Liver (tissue), 9 donors: ENCODE data around the gene ABCC1. TPM values are rescaled to one million over a fixed set of nuclear protein-coding genes. Genes with fewer than 3 reads are reported as not detected.
"Not testable (repeated sequence)": the region's sequence is repeated elsewhere in the genome, so short reads cannot be mapped to it uniquely, and the experiment has no call there.

Experiments
- DNase-seq: peaks from one replicate; pipeline ENCODE4 v3.0.0-alpha.2; 2017; ENCODE audit warnings: low spot score
- H3K27ac ChIP-seq, 2 donors: one replicate each; pipeline ENCODE4 v1.7.0; 2013; ENCODE audit warnings: inconsistent platforms in 2 of 2, low read length in 2 of 2, control low read depth in 1 of 2, low read depth in 1 of 2, mild to moderate bottlenecking in 1 of 2
- H3K27me3 ChIP-seq, 4 donors: one replicate each; pipeline versions ENCODE4 v1.6.1 to v1.7.0; 2013; ENCODE audit warnings: low read length in 3 of 4, inconsistent platforms in 1 of 4, mild to moderate bottlenecking in 1 of 4, moderate library complexity in 1 of 4; ENCODE audit not compliant: control insufficient read depth in 4 of 4, insufficient read depth in 4 of 4
- H3K36me3 ChIP-seq, 4 donors: one replicate each; pipeline versions ENCODE4 v1.6.1 to v1.7.0; 2013; ENCODE audit warnings: low read length in 3 of 4, mild to moderate bottlenecking in 3 of 4, low read depth in 1 of 4, moderate library complexity in 1 of 4; ENCODE audit not compliant: control insufficient read depth in 4 of 4, insufficient read depth in 3 of 4
- H3K4me1 ChIP-seq, 4 donors: one replicate each; pipeline versions ENCODE4 v1.6.1 to v1.7.0; 2013; ENCODE audit warnings: low read length in 3 of 4, mild to moderate bottlenecking in 3 of 4, moderate library complexity in 1 of 4; ENCODE audit not compliant: control insufficient read depth in 4 of 4, insufficient read depth in 4 of 4
- H3K4me3 ChIP-seq, 3 donors: one replicate each; pipeline versions ENCODE4 v1.6.1 to v1.7.0; 2013; ENCODE audit warnings: low read length in 3 of 3, control low read depth in 1 of 3, low read depth in 1 of 3, mild to moderate bottlenecking in 1 of 3
- H3K9ac ChIP-seq, 2 donors: one replicate each; pipeline ENCODE4 v1.7.0; 2013; ENCODE audit warnings: low read length in 2 of 2, mild to moderate bottlenecking in 2 of 2, moderate library complexity in 2 of 2, control low read depth in 1 of 2, low read depth in 1 of 2
- H3K9me3 ChIP-seq, 4 donors: one replicate each; pipeline versions ENCODE4 v1.6.1 to v1.7.0; 2013; ENCODE audit warnings: low read length in 3 of 4; ENCODE audit not compliant: control insufficient read depth in 4 of 4
- CTCF ChIP-seq: fragments of 150-350 bp; IDR thresholded peaks from 2 replicates; pipeline ENCODE4 v1.5.1; 2017; ENCODE audit warnings: improper control_type of control experiment, low read depth, low read length; ENCODE audit not compliant: missing input control
- EGR1 ChIP-seq, 2 donors: IDR thresholded peaks; 2 replicates each; pipeline ENCODE4 v1.6.1; 2016 to 2018; ENCODE audit warnings: antibody characterized with exemption in 2 of 2, low read depth in 2 of 2
- GABPA ChIP-seq, 2 donors: IDR thresholded peaks in 1 of 2; conservative IDR thresholded peaks in 1 of 2; 2 replicates each; pipeline ENCODE4 v1.6.1; 2016; ENCODE audit warnings: antibody characterized with exemption in 2 of 2, mild to moderate bottlenecking in 1 of 2, moderate library complexity in 1 of 2
- HNF4A ChIP-seq, 2 donors: conservative IDR thresholded peaks; 2 replicates each; pipeline ENCODE4 v1.6.1; 2016; ENCODE audit warnings: antibody characterized with exemption in 2 of 2, mild to moderate bottlenecking in 2 of 2
- JUND ChIP-seq, 2 donors: IDR thresholded peaks; 2 replicates each; pipeline ENCODE4 v1.6.1; 2016; ENCODE audit warnings: antibody characterized with exemption in 2 of 2
- NR2F2 ChIP-seq: IDR thresholded peaks from 2 replicates; pipeline ENCODE4 v1.6.1; 2016; ENCODE audit warnings: antibody characterized with exemption
- RAD21 ChIP-seq, 2 donors: IDR thresholded peaks; 2 replicates each; pipeline ENCODE4 v1.6.1; 2016; ENCODE audit warnings: antibody characterized with exemption in 2 of 2, mild to moderate bottlenecking in 2 of 2
- REST ChIP-seq: IDR thresholded peaks from 2 replicates; pipeline ENCODE4 v1.6.1; 2016; ENCODE audit warnings: antibody characterized with exemption, mild to moderate bottlenecking
- RXRA ChIP-seq, 2 donors: IDR thresholded peaks; 2 replicates each; pipeline ENCODE4 v1.6.1; 2017 to 2018; ENCODE audit warnings: antibody characterized with exemption in 2 of 2, mild to moderate bottlenecking in 1 of 2
- SP1 ChIP-seq: IDR thresholded peaks from 2 replicates; pipeline ENCODE4 v1.6.1; 2018; ENCODE audit warnings: antibody characterized with exemption, mild to moderate bottlenecking
- TAF1 ChIP-seq: conservative IDR thresholded peaks from 2 replicates; pipeline ENCODE4 v1.6.1; 2016; ENCODE audit warnings: antibody characterized with exemption, mild to moderate bottlenecking
- YY1 ChIP-seq: IDR thresholded peaks from 2 replicates; pipeline ENCODE4 v1.6.1; 2016; ENCODE audit warnings: antibody characterized with exemption, mild to moderate bottlenecking
- WGBS: extraction: QIAGEN DNeasy Blood & Tissue Kit; methylation state at CpG from one replicate; pipeline ENCODE4 v1.1.7; 2013; 5-methylcytosine and 5-hydroxymethylcytosine counted together
- polyA plus RNA-seq, 2 donors: library from polyadenylated mRNA; stranded (reverse) in 1 of 2; unstranded in 1 of 2; fragments of 200-250 nt in 1 of 2; fragments of >200 nt in 1 of 2; fragmentation: Nextera tagmentation in 1 of 2; extraction: Ambion mirVana in 1 of 2; gene quantifications; one replicate each; pipeline versions ENCODE4 v1.2.1 to v1.2.3, GENCODE V29; 2013 to 2015
- total RNA-seq, 2 donors: library from RNA; depleted of rRNA; stranded (reverse); fragments of >200 nt; gene quantifications; one replicate each; pipeline ENCODE4 v1.2.3, GENCODE V29; 2014
- TF ChIP-seq, protein P1 (sequence below): IDR thresholded peaks from 2 replicates; pipeline ENCODE4 v1.6.1; 2016; ENCODE audit warnings: antibody characterized with exemption
- donor health status: healthy.
- donor health status: healthy.
- donor health status: healthy.
- donor health status: healthy.
- donor health status: healthy.

The ABCC1 gene
- total and polyA plus RNA-seq, 4 donors, result 0.85 to 7.7 (median 4.2) TPM

DNA sequence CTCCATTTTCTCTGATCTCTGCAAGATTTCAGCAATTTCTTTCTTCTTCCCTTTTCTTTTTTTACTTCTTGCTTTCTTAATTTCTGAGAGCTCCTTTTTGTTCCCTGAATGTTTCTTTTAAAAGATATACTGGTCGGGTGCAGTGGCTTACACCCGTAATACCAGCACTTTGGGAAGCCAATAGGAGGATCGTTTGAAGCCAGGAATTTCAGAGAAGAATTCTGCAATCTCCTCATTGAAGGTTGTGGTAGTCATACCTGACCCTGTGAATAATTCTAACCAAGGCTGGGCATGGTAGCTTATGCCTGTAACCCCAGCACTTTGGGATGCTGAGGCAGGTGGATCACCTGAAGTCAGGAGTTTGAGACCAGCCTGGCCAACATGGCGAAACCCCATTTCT, 15.6 kb upstream of the ABCC1 start (continued):
- TF ChIP-seq REST (no peak), GABPA (IDR thresholded peaks at IDR 0.05 in 1 of 2, conservative IDR thresholded peaks at IDR 0.05 in 1 of 2) (no peak), CTCF (no peak), HNF4A (conservative IDR thresholded peaks at IDR 0.05) (no peak), SP1 (no peak)

- no peak overlapping the region for H3K27ac ChIP-seq
- no peaks in the 10 kb centered on the region for H3K4me1 ChIP-seq
- H3K4me3 ChIP-seq, result no peak overlapping the region
- H3K27me3 ChIP-seq, result no peaks in the 10 kb centered on the region
- H3K9me3 ChIP-seq, result no peaks in the 10 kb centered on the region
- TF ChIP-seq RXRA (IDR thresholded peaks at IDR 0.05) (no peak), JUND (IDR thresholded peaks at IDR 0.05) (no peak), REST (no peak), GABPA (IDR thresholded peaks at IDR 0.05 in 1 of 2, conservative IDR thresholded peaks at IDR 0.05 in 1 of 2) (no peak), YY1 (no peak), NR2F2 (no peak), EGR1 (IDR thresholded peaks at IDR 0.05; ENCODE audit: low read depth in 2 of 2) (no peak), TAF1 (no peak), RAD21 (IDR thresholded peaks at IDR 0.05) (no peak)
- TF ChIP-seq, protein P1, sequence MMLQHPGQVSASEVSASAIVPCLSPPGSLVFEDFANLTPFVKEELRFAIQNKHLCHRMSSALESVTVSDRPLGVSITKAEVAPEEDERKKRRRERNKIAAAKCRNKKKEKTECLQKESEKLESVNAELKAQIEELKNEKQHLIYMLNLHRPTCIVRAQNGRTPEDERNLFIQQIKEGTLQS, result no peak
- DNase-seq, result no peak
- no peaks in the 10 kb centered on the region for H3K36me3 ChIP-seq
- no peak overlapping the region for H3K9ac ChIP-seq
Observed at GRCh38 chr16:15934991-15935390, 14.4 kb upstream of the ABCC1 start.

- not testable (repeated sequence) for H3K9me3 ChIP-seq, DNase-seq, H3K27me3 ChIP-seq, H3K27ac ChIP-seq, H3K4me1 ChIP-seq, H3K9ac ChIP-seq, H3K36me3 ChIP-seq, H3K4me3 ChIP-seq
- WGBS, result 88% methylated on average over 6 of the region's 6 CpGs
Observed at GRCh38 chr16:15936809-15937208, 12.6 kb upstream of the ABCC1 start.
